GM12892 (cell line): ENCODE measurements around the gene PHACTR2.

Experiments
- POLR2A ChIP-seq: IDR thresholded peaks from 2 replicates; pipeline ENCODE4 v1.6.1; 2011; ENCODE audit warnings: low read depth, low read length, control low read depth
- POLR2AphosphoS5 ChIP-seq: IDR thresholded peaks from 2 replicates; pipeline ENCODE4 v1.6.1; 2011; ENCODE audit warnings: low read depth, low read length, control low read depth
- TAF1 ChIP-seq: IDR thresholded peaks from 2 replicates; pipeline ENCODE4 v1.6.1; 2011; ENCODE audit warnings: low read depth, mild to moderate bottlenecking, control low read depth, low read length, borderline replicate concordance

GRCh38 chr6:143817621-143818020, 139.9 kb downstream of the PHACTR2 start:
- TF ChIP-seq POLR2AphosphoS5 (no peak), TAF1 (no peak), POLR2A (no peak)
